Measurements from ENCODE around the gene MEIS1.
A peak's percentile ranks its signal among the peaks of the same experiment; 100 is the strongest.

Gene MEIS1

GRCh38 chr2:66583881-66584280 lies 149.0 kb downstream of the MEIS1 start:
- DNase-seq = no peak

DNA sequence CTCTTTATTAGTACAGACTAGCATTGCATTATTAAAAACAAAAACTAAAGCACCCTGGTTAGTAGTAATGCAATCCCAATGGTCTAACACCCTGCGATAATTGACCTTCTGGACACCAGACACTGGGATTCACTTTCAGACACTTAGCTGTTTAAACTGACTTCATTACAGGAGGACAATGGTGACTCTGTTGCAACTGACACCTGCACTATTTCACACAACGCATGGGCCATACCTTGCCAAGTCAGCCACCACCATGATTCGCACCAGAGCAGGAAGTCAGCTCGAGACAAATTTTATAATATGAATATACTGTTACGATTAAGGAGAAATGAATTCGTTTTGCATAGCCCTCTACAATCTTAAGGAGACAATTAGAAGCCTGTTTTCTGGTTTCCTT lies 150.7 kb downstream of the MEIS1 start:
- no peak for DNase-seq

DNA sequence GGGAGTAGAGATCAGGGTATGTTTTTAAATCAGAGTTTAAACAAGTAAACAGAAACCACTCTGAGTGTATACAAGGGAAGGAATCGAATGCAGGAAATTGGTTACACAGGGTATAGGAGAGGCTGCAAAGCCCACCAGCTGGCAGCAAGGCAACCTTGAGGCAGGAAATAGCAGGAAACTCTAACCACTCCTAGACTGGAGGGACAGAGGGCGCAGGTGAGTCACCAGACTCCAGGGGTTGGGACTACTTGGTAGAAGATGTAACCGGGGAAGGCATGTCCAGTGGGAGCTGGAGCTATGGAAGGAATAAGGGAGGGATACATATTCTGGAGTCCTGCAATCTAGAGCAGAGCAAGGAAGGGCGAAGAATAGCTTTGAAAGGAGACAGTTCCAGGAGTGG lies 152.3 kb downstream of the MEIS1 start:
- peak; percentile 43 for DNase-seq

- DNase-seq = no peak
These were observed 159.1 kb downstream of the MEIS1 start for GRCh38 chr2:66594001-66594400.

GRCh38 chr2:66595556-66595955 lies 160.6 kb downstream of the MEIS1 start:
- no peak for DNase-seq

- DNase-seq = no peak
These were observed 161.3 kb downstream of the MEIS1 start for GRCh38 chr2:66596256-66596655.

GRCh38 chr2:66601624-66602023 lies 166.7 kb downstream of the MEIS1 start:
- DNase-seq = no peak

GRCh38 chr2:66602341-66602740 lies 167.4 kb downstream of the MEIS1 start:
- no peak for DNase-seq

DNA sequence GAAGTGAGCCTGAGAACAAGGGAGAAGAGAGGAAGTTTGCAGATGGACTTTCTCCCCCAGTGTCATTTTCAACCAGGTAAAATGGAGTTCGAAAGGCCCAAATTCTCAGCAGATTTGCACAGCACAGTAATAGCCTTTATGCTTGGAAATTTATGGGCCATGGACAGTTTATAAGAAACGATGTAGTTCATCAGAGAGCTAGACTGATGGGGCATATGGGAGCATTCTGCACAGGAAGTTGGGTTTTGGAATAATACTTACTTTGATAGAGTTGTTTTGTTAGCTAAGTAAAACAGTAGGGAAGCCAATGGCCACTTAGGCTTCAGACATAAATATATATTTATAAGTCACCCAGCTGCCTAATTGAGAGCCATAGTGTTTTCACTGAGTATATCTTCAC lies 169.4 kb downstream of the MEIS1 start:
- no peak for DNase-seq

DNA sequence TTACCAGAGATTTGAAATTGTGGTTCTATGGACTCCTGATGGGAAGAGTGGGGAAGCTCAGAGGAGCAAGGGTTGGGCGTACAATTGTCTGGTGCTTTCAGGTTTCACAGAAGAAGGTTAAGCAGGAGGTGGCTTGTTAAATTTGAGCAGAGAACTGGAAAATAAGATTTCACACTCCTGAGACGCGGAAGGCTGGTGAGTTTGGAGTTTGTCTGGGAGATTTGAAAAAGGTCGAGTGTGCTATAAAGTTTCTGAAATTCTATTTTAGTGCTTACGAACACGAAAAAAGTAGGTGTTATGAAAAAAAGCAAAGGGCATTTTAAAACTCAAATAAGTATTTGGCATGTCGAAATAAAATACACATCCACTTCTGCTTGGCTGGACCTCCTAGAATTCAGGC lies 170.1 kb downstream of the MEIS1 start:
- DNase-seq = no peak

DNA sequence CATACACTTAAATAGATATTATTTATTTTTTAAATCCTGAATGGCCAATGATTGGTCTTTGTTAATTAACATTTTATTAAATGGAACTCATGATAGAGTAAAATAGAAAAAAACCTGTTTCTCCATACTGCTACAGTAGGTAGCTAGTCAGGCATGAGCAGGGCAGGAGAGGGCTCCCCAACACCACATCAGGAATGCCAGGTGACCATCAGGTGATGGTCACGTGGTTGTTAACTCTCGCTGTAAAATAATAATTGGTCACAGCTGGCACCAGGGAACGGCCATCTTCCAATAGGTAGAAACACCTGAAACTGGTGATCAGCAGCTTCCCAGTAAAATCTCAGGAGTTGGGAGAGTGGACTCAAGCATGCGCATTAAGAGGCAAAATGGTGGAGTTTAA lies 172.2 kb downstream of the MEIS1 start:
- no peak for DNase-seq

Measured in EL (cell line).